ENCODE data around the gene C2CD2.

- no peak for TF ChIP-seq CTCF (IDR thresholded peaks at IDR 0.05; ENCODE audit: insufficient read depth, low read length)
- no peak for TF ChIP-seq SPI1 (IDR thresholded peaks at IDR 0.05; ENCODE audit: borderline replicate concordance, low read depth)
- no peak for TF ChIP-seq POLR2AphosphoS5 (IDR thresholded peaks at IDR 0.05; ENCODE audit: low read depth)
- no peak for TF ChIP-seq REST (IDR thresholded peaks at IDR 0.05; ENCODE audit: insufficient replicate concordance, low read depth)
- no peak for TF ChIP-seq GABPA (IDR thresholded peaks at IDR 0.05; ENCODE audit: low read depth)
Observed at GRCh38 chr21:41950941-41951351, 2.9 kb downstream of the C2CD2 start.
